Islet of Langerhans (tissue), 1 donor: ENCODE measurements around the gene MORN1.

Source experiments
- FAIRE-seq: peaks from one replicate; lab custom pipeline; 2011; peaks lifted over from hg19 to GRCh38; lab: Jason Lieb, UNC

MORN1 gene

GRCh38 chr1:2419416-2419815 is 28.1 kb upstream of the MORN1 start:
- FAIRE-seq: no peak

DNA sequence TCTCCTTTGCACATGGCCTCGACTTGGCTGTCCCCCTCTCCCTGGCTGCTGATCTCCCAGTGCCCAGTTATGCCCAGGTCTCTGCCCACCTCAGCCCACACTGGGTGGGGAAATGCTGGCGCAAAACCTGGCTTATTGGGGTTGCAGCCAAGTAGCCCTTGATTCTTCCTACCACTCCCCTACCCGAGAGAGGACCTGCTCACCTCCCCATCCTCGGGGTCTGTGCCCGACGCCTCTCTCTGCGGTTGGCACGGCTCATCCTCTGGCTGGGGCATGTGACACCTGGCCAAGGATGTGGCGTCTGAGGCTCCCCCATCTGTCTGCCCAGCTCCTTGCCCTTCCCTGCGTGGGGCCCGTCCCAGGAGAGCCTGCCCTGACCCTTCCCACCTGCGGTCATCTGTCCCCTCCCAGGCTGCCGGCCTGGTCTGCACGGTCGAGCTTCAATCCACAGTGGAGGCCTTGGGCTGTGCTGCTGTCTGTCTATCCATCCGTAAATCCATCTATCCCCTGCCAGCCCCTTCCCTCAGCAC is 27.5 kb upstream of the MORN1 start:
- FAIRE-seq: no peak

- FAIRE-seq: no peak
Measured at GRCh38 chr1:2417833-2418225, 26.5 kb upstream of the MORN1 start.

- no peak for FAIRE-seq
Measured at GRCh38 chr1:2417083-2417832, 25.9 kb upstream of the MORN1 start.

DNA sequence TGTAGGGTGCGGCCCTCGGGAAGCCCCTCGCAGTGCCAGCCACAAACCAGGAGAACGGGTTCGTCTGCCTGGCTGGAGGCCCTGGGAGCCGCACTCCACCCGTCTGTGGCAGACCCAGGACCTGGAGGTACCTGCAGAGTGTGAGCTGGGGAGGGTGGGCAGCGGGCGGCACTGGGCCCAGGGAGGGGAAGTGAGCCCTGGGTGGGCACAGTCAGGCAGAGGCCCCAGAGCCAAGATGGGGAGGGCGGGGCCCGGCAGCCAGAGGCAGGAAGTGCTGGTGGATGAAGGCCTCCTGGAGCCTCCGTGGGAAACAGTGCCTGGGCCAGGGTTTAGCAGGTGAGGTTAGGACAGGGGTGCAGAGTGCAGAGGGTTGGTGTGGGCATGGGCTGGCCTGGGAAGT is 25.0 kb upstream of the MORN1 start:
- no peak for FAIRE-seq

DNA sequence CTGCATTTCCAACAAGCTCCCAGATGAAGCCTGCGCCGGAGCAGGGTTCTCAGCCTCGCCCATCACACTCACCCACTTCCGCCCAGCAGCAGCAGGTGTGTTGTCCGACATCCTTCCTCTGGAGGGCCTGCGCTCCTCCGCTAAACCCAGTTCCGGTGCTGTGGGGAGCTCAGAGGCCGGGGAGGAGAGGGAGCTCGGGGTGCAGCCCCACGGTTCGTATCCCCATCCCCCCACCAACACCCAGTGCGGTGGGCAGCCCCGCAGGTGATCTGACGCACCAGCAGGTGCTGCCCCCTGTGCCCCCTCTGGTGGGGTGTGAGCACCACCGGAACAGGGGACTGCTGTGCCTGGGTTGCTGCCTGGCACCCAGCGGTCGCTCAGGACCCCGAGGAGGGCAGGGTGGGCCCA is 24.5 kb upstream of the MORN1 start:
- no peak for FAIRE-seq

DNA sequence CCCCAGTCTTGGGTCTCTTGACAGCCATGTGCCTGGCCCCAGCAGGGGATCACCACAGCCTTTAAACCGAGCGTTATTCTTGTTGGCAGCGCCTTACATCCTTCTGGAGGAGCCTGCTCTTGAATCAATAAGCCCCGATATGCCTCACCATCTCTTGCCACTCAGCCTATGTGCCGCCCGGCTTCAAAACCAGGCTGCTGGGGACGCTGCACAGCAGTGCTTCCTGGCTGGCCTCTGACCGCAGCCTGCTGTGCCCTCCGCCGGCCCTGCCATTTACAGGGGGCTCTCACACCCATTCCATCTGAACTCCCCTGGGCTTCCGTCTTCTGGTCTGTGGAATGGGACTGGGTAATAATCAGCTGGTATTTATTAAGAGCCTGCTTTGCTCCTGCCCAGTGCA is 24.0 kb upstream of the MORN1 start:
- FAIRE-seq: no peak

DNA sequence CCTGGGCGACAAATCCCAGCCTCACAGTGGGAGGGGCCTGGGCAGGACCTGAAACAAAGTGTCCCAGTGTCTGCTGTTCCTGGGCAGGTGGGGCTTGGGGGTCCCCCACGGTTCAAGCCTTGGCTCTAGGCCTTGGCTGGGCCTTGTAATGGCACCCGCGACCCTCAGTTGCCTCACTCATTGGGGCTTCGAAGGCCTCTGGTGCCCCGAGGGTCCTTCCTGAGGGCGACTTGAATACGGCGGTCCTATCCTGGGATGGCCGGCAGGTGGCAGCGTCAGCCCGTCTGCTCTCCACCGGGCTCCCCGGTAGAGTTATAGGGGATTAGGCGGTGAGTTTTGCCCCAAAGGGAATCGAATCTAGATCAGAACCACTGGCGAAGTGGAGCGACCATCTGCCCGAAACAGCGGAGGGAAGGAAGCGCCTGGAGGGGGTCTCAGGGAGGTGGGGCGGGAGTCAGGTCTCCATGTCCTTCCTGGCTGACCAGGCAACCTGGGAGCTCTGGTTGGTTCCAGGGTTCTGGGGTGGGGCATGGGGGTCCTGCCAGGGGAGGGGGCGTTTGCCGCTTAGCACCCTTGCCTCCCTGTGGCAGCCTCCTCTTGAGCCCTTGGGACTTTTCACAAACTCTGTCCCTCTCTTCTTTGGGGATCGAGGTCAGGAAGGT is 23.1 kb upstream of the MORN1 start:
- FAIRE-seq: no peak

- FAIRE-seq: no peak
Measured at GRCh38 chr1:2413495-2414296, 22.3 kb upstream of the MORN1 start.

DNA sequence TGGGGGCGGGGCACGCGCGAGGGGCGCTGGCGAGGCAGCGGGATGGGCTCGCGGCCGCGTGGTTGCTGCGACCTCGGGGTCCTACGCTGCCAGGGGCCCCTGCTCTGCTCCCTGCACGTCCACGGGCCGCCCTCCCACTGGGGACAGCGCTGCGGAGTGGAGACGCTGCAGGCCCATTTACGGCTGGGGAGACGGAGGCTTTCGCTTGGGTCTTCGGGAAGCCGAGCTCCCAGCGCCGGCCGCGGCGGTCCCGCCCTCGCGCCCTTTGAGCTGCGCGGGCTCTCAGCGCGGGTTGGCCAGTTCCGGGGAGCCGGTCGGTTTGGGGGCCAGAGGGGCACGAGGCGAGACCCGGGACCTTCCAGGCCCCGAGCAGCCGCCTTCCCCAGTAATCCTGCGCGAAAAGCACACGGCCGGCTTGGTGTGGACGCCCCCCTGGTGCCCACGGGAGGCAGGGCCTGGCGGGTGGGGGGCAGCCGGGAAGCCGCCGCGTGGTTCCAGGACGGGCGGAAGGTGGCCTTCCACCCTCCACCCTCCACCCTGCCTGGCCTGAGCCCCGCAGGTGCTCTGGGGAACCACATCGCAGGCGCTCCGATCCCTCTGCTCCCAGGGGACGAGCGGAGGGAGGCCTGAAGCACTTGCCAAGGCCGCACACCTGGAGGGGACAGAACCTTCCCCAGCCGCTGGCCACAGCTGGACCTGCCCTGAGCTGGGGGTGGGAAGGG is 21.6 kb upstream of the MORN1 start:
- FAIRE-seq: no peak

DNA sequence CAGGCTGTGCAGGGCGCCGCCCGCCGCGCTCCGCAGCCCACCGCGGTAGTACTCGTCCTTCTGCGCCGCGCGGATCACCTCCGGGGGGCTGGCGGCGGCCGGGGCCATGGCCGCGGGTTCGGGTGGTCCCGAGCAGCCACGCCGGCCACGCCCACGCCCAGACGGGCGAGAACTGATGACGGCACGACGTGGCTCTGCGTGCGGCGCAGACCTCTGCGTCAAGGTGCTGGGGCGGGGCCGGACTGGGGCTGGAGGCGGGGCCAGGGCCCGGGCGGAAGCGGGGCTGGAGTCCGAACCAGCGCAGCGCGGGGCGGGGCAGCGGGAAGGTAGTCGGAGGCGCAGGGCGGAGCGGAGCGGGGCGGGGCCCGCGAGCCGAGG is 21.0 kb upstream of the MORN1 start, which contains the start of gene PEX10:
TSS of gene PEX10 (minus strand) at position 170 of the 378 bp plus-strand sequence. CDS start at position 108, 62 bp downstream.
- FAIRE-seq: no peak

GRCh38 chr1:2411801-2412394 is 20.5 kb upstream of the MORN1 start:
- FAIRE-seq: no peak

DNA sequence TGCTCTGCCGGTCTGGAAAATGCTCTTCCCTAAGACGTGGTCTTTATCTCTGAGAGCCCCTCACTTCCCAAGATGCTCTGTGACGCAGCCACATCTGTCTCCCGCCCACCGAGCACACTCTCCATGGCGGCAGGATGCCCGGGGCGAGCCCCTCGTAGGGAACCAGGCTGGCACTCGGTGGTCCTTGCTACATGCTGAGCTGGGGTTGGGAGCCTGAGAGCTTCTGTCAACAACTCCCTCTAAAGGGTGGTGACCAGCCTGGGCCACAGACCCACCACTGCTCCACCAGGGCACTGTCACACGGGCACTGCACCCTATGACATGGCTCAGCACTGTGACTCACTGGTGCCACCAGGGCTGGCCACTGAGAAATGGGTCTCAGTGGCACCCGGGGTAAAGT is 18.4 kb upstream of the MORN1 start:
- FAIRE-seq: no peak

DNA sequence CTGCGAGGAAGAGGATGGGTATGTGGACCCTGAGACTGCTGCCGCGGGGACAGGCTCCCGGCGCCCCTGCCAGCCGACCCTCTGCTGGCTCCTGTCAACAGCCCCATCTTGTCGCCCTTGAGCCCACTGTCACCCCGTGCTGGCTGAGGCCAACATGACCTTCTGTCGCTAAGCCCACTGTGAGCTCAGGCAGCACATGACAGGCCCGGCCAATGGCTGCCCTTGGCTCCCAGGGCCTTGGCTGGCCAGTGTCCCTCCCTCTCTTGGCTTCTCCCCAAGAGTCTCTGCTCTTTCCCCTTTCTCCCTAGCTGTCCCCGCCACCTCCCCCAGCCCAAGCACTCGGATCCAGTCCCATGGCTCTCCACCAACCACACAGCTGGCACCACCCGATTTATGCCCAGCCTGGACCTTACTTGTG is 17.5 kb upstream of the MORN1 start:
- no peak for FAIRE-seq

GRCh38 chr1:2408456-2408855 is 17.1 kb upstream of the MORN1 start:
- no peak for FAIRE-seq

DNA sequence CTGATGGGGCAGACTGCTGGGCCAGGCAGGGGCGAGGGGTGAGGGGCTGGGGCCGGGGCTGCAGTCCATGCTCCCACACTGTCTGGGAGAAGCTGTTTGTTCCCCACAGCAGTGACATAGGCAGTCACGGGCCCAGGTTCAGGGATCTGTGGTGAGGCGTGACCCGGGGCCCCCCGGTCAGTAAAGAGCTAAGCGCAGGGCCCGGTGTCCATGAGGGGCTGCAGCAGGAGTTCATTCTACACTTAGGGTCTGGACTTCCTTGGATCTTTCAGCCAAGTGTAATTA is 16.6 kb upstream of the MORN1 start:
- no peak for FAIRE-seq

GRCh38 chr1:2407166-2407990 is 16.0 kb upstream of the MORN1 start:
- FAIRE-seq: no peak

- no peak for FAIRE-seq
Measured at GRCh38 chr1:2406451-2407041, 15.2 kb upstream of the MORN1 start.

DNA sequence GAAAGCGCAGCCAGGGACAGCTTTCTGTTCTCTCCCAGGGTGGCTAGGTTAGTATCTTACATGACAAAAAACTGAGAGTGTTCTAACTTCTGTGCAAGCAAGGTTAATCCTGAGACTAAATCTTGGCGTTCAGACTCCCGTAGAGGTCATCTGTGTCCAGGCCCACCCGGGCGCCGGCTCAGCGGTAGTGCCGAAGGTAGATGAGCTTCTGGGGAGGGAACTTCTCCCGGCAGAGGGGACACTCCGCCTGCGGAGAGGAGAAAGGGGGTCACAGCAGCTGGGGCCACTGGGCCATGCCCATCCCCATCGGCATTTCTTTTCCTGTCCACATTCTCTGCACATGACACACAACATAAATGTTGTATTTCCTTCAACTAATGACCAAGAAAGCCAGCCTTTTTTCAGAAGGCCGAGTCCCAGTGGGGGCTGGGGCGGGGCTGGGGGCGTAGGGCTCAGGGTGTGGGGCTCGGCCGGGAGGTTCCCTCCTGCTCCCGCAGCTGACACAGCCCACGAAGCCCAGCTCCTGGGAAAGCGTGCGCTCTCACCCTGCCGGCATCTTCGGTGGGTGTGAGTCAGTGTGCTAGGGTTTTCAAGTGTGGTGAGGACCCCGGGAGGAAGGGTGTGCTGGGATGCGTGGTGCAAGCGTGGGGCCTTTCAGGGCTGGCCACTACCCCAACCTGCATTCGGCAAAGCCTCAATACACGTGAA is 14.4 kb upstream of the MORN1 start:
- FAIRE-seq: no peak

- FAIRE-seq: no peak
Measured at GRCh38 chr1:2404890-2405511, 13.6 kb upstream of the MORN1 start.
